AG10803 (cell line): Measurements from ENCODE around the gene TEX2.

ENCODE experiments used
- DNase-seq: peaks from one replicate; pipeline ENCODE4 v3.0.0; 2010; ENCODE audit warnings: low read depth
- H3K4me3 ChIP-seq: 2 replicates; pipeline ENCODE4 v1.5.1; 2011; ENCODE audit warnings: mild to moderate bottlenecking, low read length, control low read depth
- CTCF ChIP-seq: conservative IDR thresholded peaks from 2 replicates; pipeline ENCODE4 v1.5.1; 2011; ENCODE audit warnings: mild to moderate bottlenecking, low read length, control low read depth, inconsistent platforms

The TEX2 gene

GRCh38 chr17:64158831-64159590 is 104.0 kb downstream of the TEX2 start:
- TF ChIP-seq CTCF, result no peak
- no peak overlapping the region for H3K4me3 ChIP-seq
- DNase-seq, result no peak

- no peak overlapping the region for H3K4me3 ChIP-seq
- TF ChIP-seq CTCF, result no peak
- DNase-seq, result no peak
Observed at GRCh38 chr17:64158406-64158805, 104.7 kb downstream of the TEX2 start.

GRCh38 chr17:64157669-64158180 is 105.3 kb downstream of the TEX2 start:
- no peak for DNase-seq
- H3K4me3 ChIP-seq, result no peak overlapping the region
- TF ChIP-seq CTCF, result no peak

- H3K4me3 ChIP-seq, result no peak overlapping the region
- no peak for DNase-seq
- TF ChIP-seq CTCF, result no peak
Observed at GRCh38 chr17:64156670-64157069, 106.4 kb downstream of the TEX2 start.

- DNase-seq, result peak; percentile 24
- no peak for TF ChIP-seq CTCF
- H3K4me3 ChIP-seq, result no peak overlapping the region
Observed at GRCh38 chr17:64155751-64156544, 107.1 kb downstream of the TEX2 start.

- no peak for TF ChIP-seq CTCF
- no peak for DNase-seq
- H3K4me3 ChIP-seq, result no peak overlapping the region
Observed at GRCh38 chr17:64155129-64155528, 107.9 kb downstream of the TEX2 start.
